Measurements from ENCODE around the gene PTPRH.
A peak's percentile ranks its signal among the peaks of the same experiment; 100 is the strongest.

PTPRH gene

GRCh38 chr19:55189403-55189835 lies 19.9 kb downstream of the PTPRH start:
- no peak for TF ChIP-seq CTCF (IDR thresholded peaks at IDR 0.05)
- DNase-seq: no peak
- Mint-ChIP-seq H3K4me3 (no peak overlapping the region), H3K27me3 (ENCODE audit: low read depth, poor library complexity) (peaks cover 78% of the 10 kb centered on the region), H3K9me3 (no peaks in the 10 kb centered on the region), H3K4me1 (no peaks in the 10 kb centered on the region), H3K27ac (no peak overlapping the region), H3K36me3 (ENCODE audit: low read depth) (no peaks in the 10 kb centered on the region)

GRCh38 chr19:55188625-55189024 lies 20.7 kb downstream of the PTPRH start:
- no peaks in the 10 kb centered on the region for H3K36me3 Mint-ChIP-seq (ENCODE audit: low read depth)
- no peak for DNase-seq
- no peak overlapping the region for H3K4me3 Mint-ChIP-seq
- no peaks in the 10 kb centered on the region for H3K4me1 Mint-ChIP-seq
- no peak for TF ChIP-seq CTCF (IDR thresholded peaks at IDR 0.05)
- H3K9me3 Mint-ChIP-seq: no peaks in the 10 kb centered on the region
- H3K27ac Mint-ChIP-seq: no peak overlapping the region
- H3K27me3 Mint-ChIP-seq (ENCODE audit: low read depth, poor library complexity): peaks cover 78% of the 10 kb centered on the region

GRCh38 chr19:55186080-55186479 lies 23.2 kb downstream of the PTPRH start:
- H3K9me3 Mint-ChIP-seq: no peaks in the 10 kb centered on the region
- no peak for TF ChIP-seq CTCF (IDR thresholded peaks at IDR 0.05)
- no peaks in the 10 kb centered on the region for H3K36me3 Mint-ChIP-seq (ENCODE audit: low read depth)
- H3K4me3 Mint-ChIP-seq: no peak overlapping the region
- H3K27ac Mint-ChIP-seq: no peak overlapping the region
- DNase-seq: no peak
- peaks cover 83% of the 10 kb centered on the region for H3K27me3 Mint-ChIP-seq (ENCODE audit: low read depth, poor library complexity)
- H3K4me1 Mint-ChIP-seq: no peaks in the 10 kb centered on the region

- no peak overlapping the region for H3K27ac Mint-ChIP-seq
- no peak overlapping the region for H3K4me3 Mint-ChIP-seq
- peaks cover 5% of the 10 kb centered on the region for H3K4me1 Mint-ChIP-seq
- TF ChIP-seq CTCF (IDR thresholded peaks at IDR 0.05): no peak
- no peaks in the 10 kb centered on the region for H3K9me3 Mint-ChIP-seq
- peaks cover 98% of the 10 kb centered on the region for H3K27me3 Mint-ChIP-seq (ENCODE audit: low read depth, poor library complexity)
- no peak for DNase-seq
- H3K36me3 Mint-ChIP-seq (ENCODE audit: low read depth): no peaks in the 10 kb centered on the region
Measured at GRCh38 chr19:55181740-55182139, 27.6 kb downstream of the PTPRH start.

- Mint-ChIP-seq H3K4me3 (peak within 1 kb of the TSS; percentile 77), H3K27ac (no peak within 1 kb of the TSS), H3K27me3 (ENCODE audit: low read depth, poor library complexity) (peaks cover 100% of the 10 kb centered on the region)
Measured at GRCh38 chr19:55179606-55180484, 29.5 kb downstream of the PTPRH start, which contains the start of gene SYT5. Gene SYT5, minus strand, starts transcription at chr19:55180289. Its CDS starts 1,248 bp downstream, at chr19:55179041.

More at GRCh38 chr19:55179606-55180484, 29.5 kb downstream of the PTPRH start, which contains the start of gene SYT5:
- TF ChIP-seq CTCF (IDR thresholded peaks at IDR 0.05): no peak
- Mint-ChIP-seq H3K36me3 (ENCODE audit: low read depth) (no peaks in the 10 kb centered on the region), H3K9me3 (peaks cover 4% of the 10 kb centered on the region), H3K4me1 (peaks cover 5% of the 10 kb centered on the region)
- DNase-seq: peak; percentile 88
